Type B pancreatic cell (in vitro differentiated cells): ENCODE measurements around the gene OR2L8. TPM values are rescaled to one million over a fixed set of nuclear protein-coding genes. Genes with fewer than 3 reads are reported as not detected.

ENCODE experiments used
- DNase-seq: peaks from one replicate; pipeline ENCODE4 v3.0.0; 2021; ENCODE audit warnings: mixed read lengths; ENCODE audit not compliant: unreplicated experiment; ENCODE audit errors: extremely low spot score
- H3K27ac Mint-ChIP-seq: 2 replicates; pipeline ENCODE4 v1.8.0; 2021; ENCODE audit warnings: mild to moderate bottlenecking, mixed read lengths
- H3K27me3 Mint-ChIP-seq: 2 replicates; pipeline ENCODE4 v1.8.0; 2021; ENCODE audit warnings: mixed read lengths
- H3K36me3 Mint-ChIP-seq: 2 replicates; pipeline ENCODE4 v1.8.0; 2021; ENCODE audit warnings: mixed read lengths
- H3K4me1 Mint-ChIP-seq: one replicate; pipeline ENCODE4 v1.8.0; 2021; ENCODE audit warnings: mixed read lengths; ENCODE audit not compliant: unreplicated experiment
- H3K4me3 Mint-ChIP-seq: 2 replicates; pipeline ENCODE4 v1.8.0; 2021; ENCODE audit warnings: mild to moderate bottlenecking, mixed read lengths
- H3K9me3 Mint-ChIP-seq: 2 replicates; pipeline ENCODE4 v1.8.0; 2021; ENCODE audit warnings: mixed read lengths
- long read RNA-seq: library from polyadenylated mRNA; unstranded; transcript quantifications from one replicate; pipeline ENCODE4 v2.0.0, GENCODE V29; 2020
- total RNA-seq: library from RNA; stranded (reverse); gene quantifications from 2 replicates; pipeline ENCODE4 v1.2.1, GENCODE V29; 2021; ENCODE audit warnings: low replicate concordance
- TF ChIP-seq, protein P1 (sequence below): fragments of 200-600 bp; sonication (generic); conservative IDR thresholded peaks from 2 replicates; pipeline ENCODE4 v1.5.0; 2021; ENCODE audit warnings: antibody characterized with exemption, mild to moderate bottlenecking

The OR2L8 gene, protein sequence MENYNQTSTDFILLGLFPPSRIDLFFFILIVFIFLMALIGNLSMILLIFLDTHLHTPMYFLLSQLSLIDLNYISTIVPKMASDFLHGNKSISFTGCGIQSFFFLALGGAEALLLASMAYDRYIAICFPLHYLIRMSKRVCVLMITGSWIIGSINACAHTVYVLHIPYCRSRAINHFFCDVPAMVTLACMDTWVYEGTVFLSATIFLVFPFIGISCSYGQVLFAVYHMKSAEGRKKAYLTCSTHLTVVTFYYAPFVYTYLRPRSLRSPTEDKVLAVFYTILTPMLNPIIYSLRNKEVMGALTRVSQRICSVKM
- not detected in 2 replicates for total RNA-seq
- long read RNA-seq: 0 reads

DNA sequence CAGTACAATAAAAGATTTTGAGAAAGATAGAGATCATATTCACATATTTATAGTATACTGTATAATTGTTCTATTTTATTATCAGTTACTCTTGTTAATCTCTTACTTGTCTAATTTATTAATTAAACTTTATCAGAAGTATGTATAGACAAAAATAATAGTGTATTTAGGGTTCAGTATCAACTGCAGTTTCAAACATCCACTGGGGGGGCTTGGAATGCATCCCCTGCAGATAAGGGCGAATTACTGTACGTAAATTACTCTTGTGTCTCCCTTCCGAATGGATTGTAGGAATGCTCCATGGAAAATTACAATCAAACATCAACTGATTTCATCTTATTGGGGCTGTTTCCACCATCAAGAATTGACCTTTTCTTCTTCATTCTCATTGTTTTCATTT lies at the start of gene OR2L8:
OR2L8 (plus strand) TSS at position 301 of the 400 bp plus-strand sequence; CDS start at position 301, 0 bp downstream.
- no peaks in the 10 kb centered on the region for H3K4me1 Mint-ChIP-seq
- TF ChIP-seq, protein P1, sequence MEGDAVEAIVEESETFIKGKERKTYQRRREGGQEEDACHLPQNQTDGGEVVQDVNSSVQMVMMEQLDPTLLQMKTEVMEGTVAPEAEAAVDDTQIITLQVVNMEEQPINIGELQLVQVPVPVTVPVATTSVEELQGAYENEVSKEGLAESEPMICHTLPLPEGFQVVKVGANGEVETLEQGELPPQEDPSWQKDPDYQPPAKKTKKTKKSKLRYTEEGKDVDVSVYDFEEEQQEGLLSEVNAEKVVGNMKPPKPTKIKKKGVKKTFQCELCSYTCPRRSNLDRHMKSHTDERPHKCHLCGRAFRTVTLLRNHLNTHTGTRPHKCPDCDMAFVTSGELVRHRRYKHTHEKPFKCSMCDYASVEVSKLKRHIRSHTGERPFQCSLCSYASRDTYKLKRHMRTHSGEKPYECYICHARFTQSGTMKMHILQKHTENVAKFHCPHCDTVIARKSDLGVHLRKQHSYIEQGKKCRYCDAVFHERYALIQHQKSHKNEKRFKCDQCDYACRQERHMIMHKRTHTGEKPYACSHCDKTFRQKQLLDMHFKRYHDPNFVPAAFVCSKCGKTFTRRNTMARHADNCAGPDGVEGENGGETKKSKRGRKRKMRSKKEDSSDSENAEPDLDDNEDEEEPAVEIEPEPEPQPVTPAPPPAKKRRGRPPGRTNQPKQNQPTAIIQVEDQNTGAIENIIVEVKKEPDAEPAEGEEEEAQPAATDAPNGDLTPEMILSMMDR: no peak
- DNase-seq: no peak
- H3K36me3 Mint-ChIP-seq: no peaks in the 10 kb centered on the region
- peaks cover 15% of the 10 kb centered on the region for H3K9me3 Mint-ChIP-seq
- no peak within 1 kb of the TSS for H3K27ac Mint-ChIP-seq
- no peaks in the 10 kb centered on the region for H3K27me3 Mint-ChIP-seq
- H3K4me3 Mint-ChIP-seq: no peak within 1 kb of the TSS

DNA sequence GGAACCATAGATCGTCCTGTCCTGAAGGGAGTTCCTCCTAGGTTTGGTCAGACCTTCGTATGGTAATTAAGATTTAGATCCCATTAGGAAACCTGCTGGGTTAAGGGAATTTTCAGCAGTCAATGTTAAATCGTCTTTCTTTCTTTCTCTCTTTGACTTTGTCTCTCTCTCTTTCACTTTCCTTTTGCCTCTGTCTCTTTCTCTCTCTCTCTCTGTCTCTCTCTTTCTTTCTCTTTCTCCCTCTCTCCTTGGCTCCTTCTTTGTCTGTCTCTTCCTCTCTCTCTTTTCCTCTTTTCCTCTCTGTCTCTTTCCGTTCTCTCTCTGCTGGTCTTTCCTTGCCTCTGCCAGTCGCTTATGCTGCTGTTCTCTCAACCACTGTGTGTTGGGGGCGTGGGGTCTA lies 44.5 kb upstream of the OR2L8 start:
- TF ChIP-seq, protein P1: no peak
- H3K9me3 Mint-ChIP-seq: peaks cover 11% of the 10 kb centered on the region
- H3K36me3 Mint-ChIP-seq: no peaks in the 10 kb centered on the region
- no peak overlapping the region for H3K27ac Mint-ChIP-seq
- no peak for DNase-seq
- no peaks in the 10 kb centered on the region for H3K27me3 Mint-ChIP-seq
- no peaks in the 10 kb centered on the region for H3K4me1 Mint-ChIP-seq
- H3K4me3 Mint-ChIP-seq: no peak overlapping the region

DNA sequence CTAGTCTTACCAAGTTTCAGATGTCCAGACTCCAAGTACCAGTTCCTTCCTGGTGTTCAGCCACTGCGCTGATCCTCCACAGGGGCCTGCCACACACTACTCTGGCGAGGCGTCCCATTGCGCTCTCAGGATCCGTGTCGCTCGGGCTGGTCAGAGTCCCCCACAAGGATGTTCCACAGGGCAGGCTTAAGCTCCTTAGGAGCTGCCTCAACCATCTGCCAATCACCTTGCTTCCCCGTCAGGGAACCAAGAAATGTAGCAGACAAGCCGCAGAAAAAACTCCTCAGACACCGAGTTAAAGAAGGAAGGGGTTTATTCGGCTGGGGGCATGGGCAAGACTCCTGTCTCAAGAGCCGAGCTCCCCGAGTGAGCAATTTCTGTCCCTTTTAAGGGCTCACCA lies 43.5 kb upstream of the OR2L8 start:
- Mint-ChIP-seq H3K36me3 (no peaks in the 10 kb centered on the region), H3K27me3 (no peaks in the 10 kb centered on the region), H3K9me3 (peaks cover 11% of the 10 kb centered on the region), H3K27ac (no peak overlapping the region), H3K4me3 (no peak overlapping the region), H3K4me1 (no peaks in the 10 kb centered on the region)
- DNase-seq: no peak
- TF ChIP-seq, protein P1: no peak

DNA sequence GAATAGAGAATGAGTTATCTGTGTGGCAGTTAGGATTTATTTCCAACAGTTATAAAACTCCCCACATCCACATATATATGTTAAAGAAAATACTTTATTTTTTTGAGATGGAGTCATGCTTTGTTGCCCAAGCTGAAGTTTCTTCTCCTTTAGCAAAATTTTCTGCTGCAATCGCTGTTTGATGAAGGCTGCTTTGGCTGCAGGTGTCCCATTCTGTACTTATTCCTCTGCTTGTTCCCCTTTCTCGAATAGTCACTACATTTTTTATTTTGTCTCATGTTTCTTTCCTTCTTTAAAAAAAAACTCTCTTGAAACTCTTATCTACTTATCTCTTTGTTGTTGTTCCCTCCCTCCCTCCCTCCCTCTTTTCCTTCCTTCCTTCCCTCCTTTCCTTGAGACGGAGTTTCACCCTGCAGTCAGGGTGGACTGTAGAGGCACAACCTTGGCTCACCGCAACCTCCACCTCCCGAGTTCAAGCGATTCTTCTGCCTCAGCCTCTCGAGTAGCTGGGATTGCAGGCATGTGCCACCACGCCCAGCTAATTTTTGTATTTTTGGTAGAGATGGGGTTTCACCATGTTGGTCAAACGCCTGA lies 42.7 kb upstream of the OR2L8 start:
- Mint-ChIP-seq H3K9me3 (peaks cover 11% of the 10 kb centered on the region), H3K4me1 (no peaks in the 10 kb centered on the region), H3K36me3 (no peaks in the 10 kb centered on the region), H3K27me3 (no peaks in the 10 kb centered on the region), H3K4me3 (no peak overlapping the region), H3K27ac (no peak overlapping the region)
- no peak for DNase-seq
- TF ChIP-seq, protein P1: no peak

DNA sequence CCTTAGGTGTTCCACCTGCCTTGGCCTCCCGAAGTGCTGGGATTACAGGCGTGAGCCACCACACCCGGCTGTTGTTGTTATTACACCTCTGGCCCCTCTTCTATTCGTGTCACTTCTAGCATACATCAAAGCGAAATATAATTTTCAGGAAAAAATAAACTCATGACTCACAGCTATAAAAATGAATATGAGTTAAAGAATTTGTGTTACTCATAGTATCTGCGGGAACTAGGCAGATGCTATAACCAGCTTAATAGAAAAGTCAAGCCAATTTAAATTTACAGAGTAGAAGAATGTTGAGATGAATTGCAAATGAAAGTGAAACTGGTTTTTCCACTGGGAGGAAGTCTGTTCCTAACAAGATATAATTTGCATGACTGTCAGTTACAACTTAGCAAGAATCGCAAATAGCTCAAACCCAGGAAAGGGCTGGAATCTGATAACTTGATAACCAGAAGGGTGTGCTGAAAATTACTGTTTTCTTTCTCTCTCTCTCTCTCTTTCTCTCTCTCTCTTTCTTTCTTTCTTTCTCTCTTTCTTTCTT lies 42.1 kb upstream of the OR2L8 start:
- Mint-ChIP-seq H3K36me3 (no peaks in the 10 kb centered on the region), H3K27me3 (no peaks in the 10 kb centered on the region), H3K9me3 (peaks cover 11% of the 10 kb centered on the region), H3K4me1 (no peaks in the 10 kb centered on the region), H3K27ac (no peak overlapping the region), H3K4me3 (no peak overlapping the region)
- no peak for DNase-seq
- TF ChIP-seq, protein P1: no peak
